Activated CD4-positive, alpha-beta T cell treated with anti-CD3 and anti-CD28 coated beads for 24 hours (primary cell): ENCODE data around the gene ING5.
A peak's percentile ranks its signal among the peaks of the same experiment; 100 is the strongest.
"Not testable (repeated sequence)": the region's sequence is repeated elsewhere in the genome, so short reads cannot be mapped to it uniquely, and the experiment has no call there.

Source experiments
- DNase-seq, 2 donors: peaks; one replicate each; pipeline ENCODE4 v3.0.0-alpha.2; 2020; ENCODE audit warnings: low read depth in 2 of 2

The ING5 gene

GRCh38 chr2:241739177-241739576 lies 37.3 kb downstream of the ING5 start:
- no peak for DNase-seq

- DNase-seq: peak; percentile 54 to 62
These were observed 37.8 kb downstream of the ING5 start for GRCh38 chr2:241739651-241740050.

GRCh38 chr2:241741016-241741415 lies 39.2 kb downstream of the ING5 start:
- no peak for DNase-seq

- no peak for DNase-seq
These were observed 40.6 kb downstream of the ING5 start for GRCh38 chr2:241742320-241742939.

GRCh38 chr2:241743008-241743407 lies 41.2 kb downstream of the ING5 start:
- DNase-seq: not testable (repeated sequence)

- DNase-seq: no peak
These were observed 41.8 kb downstream of the ING5 start for GRCh38 chr2:241743620-241744019.

- DNase-seq: no peak
These were observed 42.4 kb downstream of the ING5 start for GRCh38 chr2:241744028-241744754.

GRCh38 chr2:241745276-241745675 lies 43.4 kb downstream of the ING5 start:
- no peak for DNase-seq

- no peak for DNase-seq
These were observed 44.2 kb downstream of the ING5 start for GRCh38 chr2:241746084-241746483.

- DNase-seq: no peak
These were observed 46.8 kb downstream of the ING5 start for GRCh38 chr2:241748468-241749256.

GRCh38 chr2:241750076-241750840 lies 48.4 kb downstream of the ING5 start:
- no peak for DNase-seq

- no peak for DNase-seq
These were observed 49.3 kb downstream of the ING5 start for GRCh38 chr2:241751152-241751551.

- no peak for DNase-seq
These were observed 49.9 kb downstream of the ING5 start for GRCh38 chr2:241751776-241752175.

GRCh38 chr2:241752253-241752652 lies 50.4 kb downstream of the ING5 start:
- DNase-seq: no peak

GRCh38 chr2:241752689-241753276 lies 50.9 kb downstream of the ING5 start:
- DNase-seq: no peak

- DNase-seq: no peak
These were observed 51.7 kb downstream of the ING5 start for GRCh38 chr2:241753493-241753892.

- DNase-seq: no peak
These were observed 52.2 kb downstream of the ING5 start for GRCh38 chr2:241754042-241754441.

- no peak for DNase-seq
These were observed 53.3 kb downstream of the ING5 start for GRCh38 chr2:241755166-241755565.

- no peak for DNase-seq
These were observed 53.9 kb downstream of the ING5 start for GRCh38 chr2:241755777-241756176.

- no peak for DNase-seq
These were observed 57.4 kb downstream of the ING5 start for GRCh38 chr2:241759067-241759807.

GRCh38 chr2:241759893-241760292 lies 58.1 kb downstream of the ING5 start:
- not testable (repeated sequence) for DNase-seq
